Smooth muscle cell of the brain vasculature (primary cell): ENCODE data around the gene TEX30.
"Not testable (repeated sequence)": the region's sequence is repeated elsewhere in the genome, so short reads cannot be mapped to it uniquely, and the experiment has no call there.

Experiments used
- DNase-seq: peaks from one replicate; pipeline ENCODE4 v3.0.0-alpha.2; 2012; ENCODE audit warnings: low read depth, low spot score

Gene TEX30

GRCh38 chr13:102773441-102774213, at the start of gene TEX30:
TSS of gene TEX30 (minus strand) at chr13:102773786. CDS start at chr13:102770026, 3,760 bp downstream.
- DNase-seq: peak; percentile 49

- no peak for DNase-seq
These were observed 44.3 kb upstream of the TEX30 start for GRCh38 chr13:102817907-102818306.

GRCh38 chr13:102817241-102817640, 43.7 kb upstream of the TEX30 start:
- DNase-seq: no peak

- DNase-seq: no peak
These were observed 43.1 kb upstream of the TEX30 start for GRCh38 chr13:102816708-102817107.

GRCh38 chr13:102815788-102816187, 42.2 kb upstream of the TEX30 start:
- no peak for DNase-seq

GRCh38 chr13:102814793-102815192, 41.2 kb upstream of the TEX30 start:
- DNase-seq: no peak

- DNase-seq: no peak
These were observed 40.5 kb upstream of the TEX30 start for GRCh38 chr13:102814025-102814607.

GRCh38 chr13:102812611-102813287, 39.2 kb upstream of the TEX30 start:
- no peak for DNase-seq

GRCh38 chr13:102807699-102808098, 34.1 kb upstream of the TEX30 start:
- DNase-seq: no peak

- DNase-seq: no peak
These were observed 32.1 kb upstream of the TEX30 start for GRCh38 chr13:102805680-102806079.

GRCh38 chr13:102800145-102801041, 26.8 kb upstream of the TEX30 start:
- peak; percentile 43 for DNase-seq

GRCh38 chr13:102799426-102800144, 26.0 kb upstream of the TEX30 start:
- DNase-seq: no peak

- peak; percentile 71 for DNase-seq
These were observed 25.2 kb upstream of the TEX30 start, which contains the start of the genes BIVM and POGLUT2 for GRCh38 chr13:102798581-102799425. TSS of gene BIVM (plus strand) at chr13:102799119. CDS start at chr13:102807268, 8,149 bp downstream. TSS of gene POGLUT2 (minus strand) at chr13:102798976. CDS start at chr13:102798670, 306 bp downstream.

GRCh38 chr13:102793611-102794355, 20.2 kb upstream of the TEX30 start:
- DNase-seq: no peak

GRCh38 chr13:102792396-102792795, 18.8 kb upstream of the TEX30 start:
- DNase-seq: no peak

- no peak for DNase-seq
These were observed 15.1 kb upstream of the TEX30 start for GRCh38 chr13:102788683-102789082.

GRCh38 chr13:102784483-102784882, 10.9 kb upstream of the TEX30 start:
- no peak for DNase-seq

- no peak for DNase-seq
These were observed 8.0 kb upstream of the TEX30 start for GRCh38 chr13:102781591-102781990.

GRCh38 chr13:102780656-102781055, 7.1 kb upstream of the TEX30 start:
- DNase-seq: not testable (repeated sequence)
